ENCODE measurements around the gene HOXA13.

The HOXA13 gene

GRCh38 chr7:27180431-27181420, 19.2 kb downstream of the HOXA13 start:
- no peak for DNase-seq

DNA sequence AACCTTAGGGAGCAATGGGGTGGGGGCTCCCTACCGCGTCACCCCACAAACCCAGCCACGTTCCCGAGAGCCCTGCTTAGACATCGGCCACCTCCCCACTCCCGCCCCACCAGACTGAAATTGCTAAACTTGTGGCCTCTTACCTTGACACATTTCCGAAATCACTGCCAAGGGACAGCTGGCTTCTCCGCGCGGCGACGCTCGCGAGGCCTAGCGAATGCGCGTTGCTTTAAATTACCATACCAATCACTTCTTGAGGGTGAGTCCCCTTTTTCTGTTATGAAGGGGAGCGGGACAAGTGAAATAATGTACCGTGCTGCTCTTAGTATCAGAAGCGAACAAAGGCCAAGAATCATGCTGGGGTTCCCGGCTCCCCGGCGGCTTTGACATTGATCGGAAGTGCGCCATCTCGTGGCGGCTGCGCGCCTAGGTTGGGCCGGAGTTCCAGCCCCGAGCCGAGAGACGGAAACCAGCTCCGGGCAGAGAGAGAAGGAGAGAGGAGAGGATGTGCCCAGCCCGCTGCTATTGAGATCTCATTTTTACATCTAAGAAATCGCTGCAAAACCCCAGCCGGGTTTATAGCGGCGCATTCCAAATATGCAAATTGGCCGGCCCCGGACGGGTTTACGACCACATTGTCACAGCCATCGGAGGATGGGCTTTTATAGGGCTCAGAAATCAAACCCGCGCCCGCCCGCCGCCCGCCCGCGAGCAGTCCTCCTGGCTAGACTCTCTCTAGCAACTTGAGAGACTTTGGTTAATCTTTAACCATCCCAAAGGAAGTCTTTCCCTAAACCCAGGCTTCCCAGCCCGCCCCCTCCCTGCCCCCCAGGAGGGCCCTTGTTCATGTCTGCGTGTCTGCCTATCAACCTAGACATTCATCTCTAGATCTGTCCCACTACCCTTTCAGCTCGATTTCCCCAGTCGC, 20.1 kb downstream of the HOXA13 start:
- DNase-seq, result peak; percentile 41 to 46

DNA sequence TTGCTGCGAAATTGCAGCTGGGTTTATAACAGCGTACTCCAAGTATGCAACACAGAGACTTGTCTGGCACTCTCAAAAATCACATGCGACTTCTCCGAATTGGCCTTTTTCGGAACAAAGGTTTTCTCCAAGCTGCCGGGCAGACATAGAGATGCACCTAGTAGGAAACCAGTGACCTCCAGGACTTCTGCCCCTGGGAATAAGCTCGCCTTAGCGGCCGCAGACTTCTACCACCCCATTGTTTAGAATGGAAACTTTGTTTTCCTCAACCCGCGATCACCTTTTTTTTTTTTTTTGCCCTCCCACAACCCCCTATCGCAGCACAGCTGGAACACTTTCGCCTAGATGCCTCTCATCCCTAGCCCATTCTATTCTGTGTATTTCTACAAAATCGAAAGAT, 20.9 kb downstream of the HOXA13 start:
- no peak for DNase-seq

DNA sequence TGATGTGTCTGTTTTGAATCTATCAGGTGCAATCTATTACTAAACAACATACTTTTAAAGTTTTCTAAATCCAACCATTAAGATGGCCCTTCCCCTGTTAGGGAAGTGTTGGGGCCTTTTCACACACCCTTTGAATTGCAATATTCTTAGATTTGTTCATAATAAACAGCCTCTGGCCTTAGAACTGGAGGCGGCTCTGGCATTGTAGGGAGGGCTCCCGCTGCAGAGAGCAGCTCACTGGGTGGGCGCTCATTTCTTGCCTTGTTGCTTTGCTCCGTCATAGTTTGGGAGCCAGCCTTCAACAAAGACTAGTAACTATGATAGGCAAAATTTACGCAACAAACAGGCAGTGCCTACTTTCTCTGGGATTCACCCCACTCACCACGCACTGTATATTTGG, 21.5 kb downstream of the HOXA13 start:
- DNase-seq, result no peak

DNA sequence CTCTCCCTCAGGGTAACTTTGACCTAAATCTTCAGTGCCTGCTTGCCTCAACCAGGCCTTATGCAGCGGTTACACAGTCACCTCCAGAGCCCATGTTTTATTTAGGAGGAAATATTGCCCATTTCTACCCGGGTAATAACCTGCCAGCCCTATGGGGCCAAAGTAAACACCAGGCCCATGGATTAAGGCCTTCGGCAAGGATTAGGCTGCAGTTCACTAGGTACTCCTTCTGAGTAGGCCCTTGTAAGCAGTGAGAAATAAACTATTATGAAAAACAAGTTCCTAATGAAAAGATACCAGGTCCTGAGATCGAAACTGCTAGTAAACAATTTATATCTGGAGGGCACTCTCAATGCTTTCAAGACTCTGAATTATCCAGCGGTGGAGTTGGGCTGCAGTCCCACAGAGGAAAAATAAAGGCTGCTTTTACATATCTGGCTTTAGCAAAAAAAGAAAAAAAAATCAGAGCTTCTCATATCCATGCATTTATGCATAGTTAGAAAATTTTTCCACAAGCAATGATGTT, 22.0 kb downstream of the HOXA13 start:
- no peak for DNase-seq

- no peak for DNase-seq
These were observed 22.7 kb downstream of the HOXA13 start for GRCh38 chr7:27176962-27177794.

- no peak for DNase-seq
These were observed 23.4 kb downstream of the HOXA13 start for GRCh38 chr7:27176524-27176845.

GRCh38 chr7:27175626-27176523, 24.0 kb downstream of the HOXA13 start:
- DNase-seq, result no peak

DNA sequence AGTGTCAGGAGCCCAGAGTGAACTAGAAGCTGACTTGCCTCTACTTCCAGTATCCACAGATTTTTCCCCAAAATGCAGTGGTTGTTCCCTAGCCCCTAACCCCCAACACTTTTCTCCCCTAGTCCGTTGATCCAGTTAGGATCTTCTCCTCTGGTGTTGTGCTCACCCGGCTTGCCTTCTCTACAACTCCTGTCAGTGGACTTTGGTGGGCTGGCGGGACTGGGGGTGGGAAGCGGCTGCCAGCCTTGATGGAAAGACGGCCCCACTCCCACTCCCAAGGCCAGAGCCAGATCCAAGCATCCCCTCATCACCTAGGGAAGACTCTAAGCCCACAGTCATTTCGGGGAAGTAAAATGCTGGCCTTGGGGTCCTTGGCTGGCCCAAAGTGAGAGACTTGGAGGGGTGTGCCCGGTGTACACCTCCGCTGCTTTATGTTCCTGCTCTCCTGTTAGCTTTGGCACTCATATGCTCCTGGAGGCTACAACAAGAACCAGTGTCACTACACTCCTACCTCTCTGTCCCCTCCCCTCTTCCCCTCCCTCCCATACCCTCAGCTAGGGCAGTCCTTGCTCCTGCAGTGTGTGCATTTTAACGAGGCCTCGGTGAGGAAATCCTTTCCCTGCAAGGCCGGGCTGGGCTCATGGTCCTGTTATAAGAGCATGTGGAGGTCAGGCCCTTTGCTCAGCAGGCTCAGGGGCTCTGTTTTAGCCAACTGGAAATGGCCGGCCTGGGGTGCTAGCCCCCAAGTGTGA, 24.8 kb downstream of the HOXA13 start:
- DNase-seq, result no peak

DNA sequence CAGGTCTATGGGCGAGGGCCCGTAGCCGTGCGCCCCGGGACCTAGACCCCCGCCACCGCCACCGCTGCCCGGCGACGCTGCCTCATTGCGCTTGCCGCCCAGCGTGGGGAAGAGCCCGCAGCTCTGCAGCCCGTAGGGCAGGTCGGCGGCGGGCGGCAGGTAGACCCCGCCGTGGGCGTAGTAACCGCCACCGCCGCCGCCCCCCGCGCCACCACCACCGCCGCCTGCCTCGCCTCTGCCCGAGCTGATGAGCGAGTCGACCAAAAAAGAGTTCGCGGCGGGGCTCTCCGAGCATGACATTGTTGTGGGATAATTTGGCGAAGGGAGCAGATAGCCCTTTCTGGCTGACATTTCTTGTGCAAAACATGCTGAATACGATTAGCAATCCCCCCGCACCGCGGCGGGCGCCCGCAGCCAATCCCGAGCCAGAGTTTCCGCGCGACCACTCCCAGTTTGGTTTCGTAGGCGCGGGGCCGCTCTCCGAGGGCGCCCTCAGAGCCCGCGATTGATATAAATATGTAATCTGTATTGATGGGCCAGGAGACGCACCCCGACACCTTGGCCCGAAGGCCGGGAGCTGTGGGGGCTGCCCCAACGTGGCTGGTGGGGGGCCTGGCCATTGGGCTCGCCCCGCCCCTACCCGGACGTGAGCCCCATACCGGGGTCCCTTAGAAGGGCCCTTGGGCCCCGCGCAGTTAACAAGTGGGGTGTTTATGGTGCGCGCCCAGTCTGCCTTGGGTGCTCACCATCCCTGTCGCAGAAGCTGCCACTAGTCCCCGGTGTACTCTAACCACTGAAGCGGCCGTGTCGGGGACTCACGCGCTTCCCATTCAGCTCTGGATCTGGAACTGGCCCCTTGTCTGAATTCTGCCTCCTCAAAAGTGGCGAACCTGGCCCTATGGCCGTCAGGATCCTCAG, 25.7 kb downstream of the HOXA13 start, which contains the start of gene HOXA10:
TSS of gene HOXA10 (minus strand) at position 365 of the 918 bp plus-strand sequence. CDS start at position 351, 14 bp downstream.
- DNase-seq, result no peak

DNA sequence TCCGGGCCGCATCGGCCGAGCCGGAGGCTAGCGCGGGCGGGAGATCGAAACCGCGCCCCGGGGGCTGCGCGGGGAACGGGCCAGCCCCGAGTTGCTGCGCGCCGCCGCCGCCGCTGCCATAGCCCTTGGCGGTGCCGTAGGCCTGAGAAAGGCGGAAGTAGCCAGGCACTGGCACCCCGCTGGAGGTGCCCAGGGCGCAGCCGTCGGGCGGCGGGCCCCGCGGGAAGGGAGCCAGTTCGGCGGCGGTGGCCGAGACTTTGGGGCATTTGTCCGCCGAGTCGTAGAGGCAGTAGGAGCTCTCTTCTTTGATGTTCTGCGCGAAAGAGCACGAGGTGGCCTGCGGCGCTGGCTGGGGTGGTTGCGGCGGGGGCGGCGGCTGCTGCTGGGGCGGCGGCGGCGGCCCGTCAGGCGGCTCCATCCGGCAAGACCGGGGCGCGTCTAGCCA, 26.4 kb downstream of the HOXA13 start:
- DNase-seq, result no peak

- no peak for DNase-seq
These were observed 26.9 kb downstream of the HOXA13 start for GRCh38 chr7:27172823-27173510.

GRCh38 chr7:27172315-27172774, 27.5 kb downstream of the HOXA13 start:
- no peak for DNase-seq

DNA sequence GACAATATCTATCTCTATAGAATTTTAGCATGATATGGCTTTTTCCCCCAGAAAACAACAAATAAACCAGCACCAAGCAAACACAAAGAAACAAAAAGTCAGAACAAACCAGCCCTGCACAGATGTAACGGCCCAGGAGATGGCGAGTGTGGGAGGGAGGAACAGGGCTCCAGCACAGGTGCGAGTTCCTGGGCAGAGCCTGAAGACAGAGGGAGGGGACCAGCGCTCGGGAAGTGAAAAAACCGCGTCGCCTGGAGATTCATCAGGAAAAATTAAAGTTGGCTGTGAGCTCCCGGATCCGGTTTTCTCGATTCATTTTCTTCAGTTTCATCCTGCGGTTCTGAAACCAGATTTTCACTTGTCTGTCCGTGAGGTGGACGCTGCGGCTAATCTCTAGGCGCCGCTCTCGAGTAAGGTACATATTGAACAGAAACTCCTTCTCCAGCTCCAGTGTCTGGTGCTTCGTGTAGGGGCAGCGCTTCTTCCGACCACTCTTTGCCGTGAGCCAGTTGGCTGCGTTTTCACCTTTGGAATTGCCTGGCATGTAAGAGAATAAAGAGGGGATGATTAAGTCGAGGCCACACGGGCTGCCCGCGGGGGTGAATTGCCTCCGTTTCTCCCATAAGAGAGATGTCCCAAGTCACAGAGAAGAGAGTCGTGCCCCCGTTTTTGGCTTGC, 28.1 kb downstream of the HOXA13 start:
- DNase-seq, result no peak

DNA sequence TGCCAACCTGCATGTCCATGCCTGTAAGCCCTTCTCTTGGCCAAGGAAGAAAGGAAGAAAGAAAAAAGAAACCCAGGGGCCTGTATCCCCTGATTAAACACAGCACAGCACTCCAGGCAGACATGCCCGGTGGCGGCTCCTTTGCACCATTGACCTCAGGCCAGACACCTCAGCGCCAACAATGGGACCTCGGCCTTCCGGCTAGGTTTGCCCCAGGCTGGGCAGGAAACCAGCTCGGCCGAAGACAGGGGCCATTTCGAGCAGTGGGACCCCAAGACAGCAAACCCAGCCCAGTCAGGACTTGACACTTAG, 28.6 kb downstream of the HOXA13 start:
- no peak for DNase-seq

GRCh38 chr7:27170426-27171324, 29.2 kb downstream of the HOXA13 start:
- DNase-seq, result no peak

Measured in activated CD4-positive, alpha-beta T cell treated with anti-CD3 and anti-CD28 coated beads, Interleukin-2, amount 50 U/mL, for 4 hours (primary cell).